ENCODE data around the gene FOXP2. TPM values are rescaled to one million over a fixed set of nuclear protein-coding genes. Genes with fewer than 3 reads are reported as not detected.
"Not testable (repeated sequence)": the region's sequence is repeated elsewhere in the genome, so short reads cannot be mapped to it uniquely, and the experiment has no call there.

Gene FOXP2
- total RNA-seq, 3 donors from 2014 or later, result not detected

DNA sequence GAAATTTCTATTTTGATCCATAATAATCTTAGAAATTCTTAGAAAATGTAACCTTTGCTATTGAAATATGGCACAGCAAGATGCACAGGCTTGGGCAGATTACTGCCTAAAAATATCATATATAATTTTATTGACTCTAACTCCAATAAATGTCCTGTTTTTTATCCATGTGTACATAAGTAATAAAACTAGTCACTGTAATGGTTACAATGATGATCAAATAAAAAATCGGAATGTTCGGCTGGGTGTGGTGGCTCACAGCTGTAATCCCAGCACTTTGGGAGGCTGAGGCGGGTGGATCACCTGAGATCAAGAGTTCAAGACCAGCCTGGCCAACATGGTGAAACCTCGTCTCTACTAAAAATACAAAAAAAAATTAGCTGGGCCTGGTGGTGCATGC is 26.3 kb downstream of the FOXP2 start:
- not testable (repeated sequence) for H3K4me3 Mint-ChIP-seq; H3K27me3 Mint-ChIP-seq (ENCODE audit: low read depth); DNase-seq; ATAC-seq; H3K36me3 Mint-ChIP-seq (ENCODE audit: insufficient read depth); H3K9me3 Mint-ChIP-seq; H3K4me1 Mint-ChIP-seq (ENCODE audit: low read depth)

DNA sequence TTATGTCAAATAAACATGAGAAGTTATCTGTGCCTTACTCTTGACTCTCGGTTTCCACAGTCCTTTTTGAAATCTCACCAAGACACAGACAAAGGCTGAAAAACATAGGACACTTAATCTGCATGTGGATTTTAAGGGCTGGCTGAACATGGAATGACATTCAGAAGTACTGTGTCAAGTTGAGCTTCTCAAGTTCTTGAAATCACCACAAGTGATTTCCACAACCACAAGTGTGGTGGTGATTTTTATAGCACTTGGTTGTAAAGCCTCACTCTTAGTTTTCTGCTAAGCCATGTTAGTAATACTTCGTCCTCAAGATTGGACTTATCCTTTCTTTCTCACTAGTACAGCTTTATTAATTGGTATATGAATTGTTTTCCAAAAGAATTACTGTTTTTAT is 29.6 kb downstream of the FOXP2 start:
- Mint-ChIP-seq H3K4me3 (no peak overlapping the region), H3K27me3 (ENCODE audit: low read depth) (no peaks in the 10 kb centered on the region), H3K4me1 (ENCODE audit: low read depth) (no peaks in the 10 kb centered on the region), H3K9me3 (peaks cover 4% of the 10 kb centered on the region), H3K36me3 (ENCODE audit: insufficient read depth) (no peaks in the 10 kb centered on the region)
- DNase-seq (no peak), ATAC-seq (no peak)

DNA sequence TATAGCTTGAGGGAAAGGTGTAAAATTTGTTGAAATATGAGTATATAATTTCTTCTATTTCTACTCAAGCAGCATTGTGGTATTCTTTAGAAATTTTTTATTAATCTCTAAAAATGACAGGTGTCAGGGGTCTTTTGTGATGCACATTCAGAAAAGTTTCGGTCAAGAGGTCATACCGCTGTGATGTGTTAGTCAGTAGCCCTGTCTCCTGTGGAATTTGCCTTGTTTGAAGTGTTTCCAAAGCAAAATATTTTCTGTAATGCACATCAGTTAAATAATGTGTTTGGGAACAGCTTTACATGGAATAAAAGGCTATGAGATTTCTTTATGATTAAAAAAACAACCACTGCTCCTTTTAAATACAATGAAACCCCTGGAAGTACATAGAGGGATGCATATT is 35.8 kb downstream of the FOXP2 start:
- ATAC-seq (no peak), DNase-seq (no peak)
- no peak overlapping the region for H3K4me3 Mint-ChIP-seq
- peaks cover 3% of the 10 kb centered on the region for H3K9me3 Mint-ChIP-seq
- no peaks in the 10 kb centered on the region for H3K4me1 Mint-ChIP-seq (ENCODE audit: low read depth)
- no peaks in the 10 kb centered on the region for H3K27me3 Mint-ChIP-seq (ENCODE audit: low read depth)
- no peaks in the 10 kb centered on the region for H3K36me3 Mint-ChIP-seq (ENCODE audit: insufficient read depth)

DNA sequence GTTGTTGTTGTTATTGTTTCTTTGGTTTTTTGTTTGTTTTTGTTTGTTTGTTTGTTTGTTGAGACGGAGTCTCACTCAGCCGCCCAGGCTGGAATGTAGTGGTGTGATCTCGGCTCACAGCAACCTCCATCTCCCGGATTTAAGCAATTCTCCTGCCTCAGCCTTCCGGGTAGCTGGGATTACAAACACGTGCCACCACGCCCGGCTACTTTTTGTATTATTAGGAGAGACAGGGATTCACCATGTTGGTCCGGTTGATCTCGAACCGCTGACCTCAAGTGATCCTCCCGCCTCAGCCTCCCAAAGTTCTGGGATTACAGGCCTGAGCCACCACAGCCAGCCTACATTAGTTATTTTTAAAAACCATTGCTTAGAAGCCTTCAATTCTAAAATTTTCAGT is 45.0 kb downstream of the FOXP2 start:
- no peaks in the 10 kb centered on the region for H3K4me1 Mint-ChIP-seq (ENCODE audit: low read depth)
- H3K4me3 Mint-ChIP-seq, result no peak overlapping the region
- DNase-seq, result no peak
- no peaks in the 10 kb centered on the region for H3K27me3 Mint-ChIP-seq (ENCODE audit: low read depth)
- ATAC-seq, result no peak
- no peaks in the 10 kb centered on the region for H3K36me3 Mint-ChIP-seq (ENCODE audit: insufficient read depth)
- peaks cover 3% of the 10 kb centered on the region for H3K9me3 Mint-ChIP-seq

DNA sequence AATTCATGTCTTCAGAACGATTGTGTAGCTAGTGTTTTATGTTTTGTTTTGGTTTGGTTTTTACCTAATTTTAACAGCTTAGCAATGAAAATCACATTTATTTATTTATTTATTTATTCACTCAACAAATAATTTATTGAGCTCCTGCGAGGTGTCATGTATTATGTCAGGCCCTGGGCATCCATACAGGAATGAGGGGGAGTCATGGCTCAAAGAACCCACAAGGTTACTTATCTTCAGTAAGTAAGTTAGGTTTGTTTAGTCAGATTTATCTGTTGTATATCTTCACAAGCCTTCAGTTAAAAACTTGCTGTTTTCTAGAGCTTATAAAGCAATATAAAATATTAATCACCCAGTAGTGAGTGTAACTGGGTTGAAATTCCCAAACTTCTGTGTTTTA is 45.4 kb downstream of the FOXP2 start:
- H3K4me3 Mint-ChIP-seq, result no peak overlapping the region
- peaks cover 1% of the 10 kb centered on the region for H3K9me3 Mint-ChIP-seq
- ATAC-seq, result no peak

DNA sequence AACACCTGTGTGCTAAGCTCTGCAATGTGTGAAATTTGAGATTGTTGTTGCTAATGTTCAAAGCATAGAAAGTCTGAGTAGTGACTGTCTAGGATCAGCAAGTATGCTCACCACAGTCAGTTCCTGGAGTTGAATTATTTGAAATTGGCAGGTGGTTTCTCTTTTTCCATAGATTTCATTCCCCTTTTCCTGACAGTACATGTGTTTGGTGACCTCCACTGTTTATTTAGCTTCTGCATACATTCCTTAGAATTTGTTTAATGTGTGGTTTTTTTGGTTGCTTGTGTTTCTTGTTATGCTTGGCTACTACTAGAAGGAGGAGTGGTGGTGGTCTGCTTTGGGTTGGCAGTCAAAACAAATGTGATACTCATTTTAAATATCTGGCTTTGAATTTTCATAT is 52.3 kb downstream of the FOXP2 start:
- no peak for ATAC-seq
- Mint-ChIP-seq H3K36me3 (ENCODE audit: insufficient read depth) (no peaks in the 10 kb centered on the region), H3K4me1 (ENCODE audit: low read depth) (no peaks in the 10 kb centered on the region)

More for the DNA sequence above, 45.4 kb downstream of the FOXP2 start:
- H3K27me3 Mint-ChIP-seq (ENCODE audit: low read depth), result no peaks in the 10 kb centered on the region
- no peak for DNase-seq
- no peaks in the 10 kb centered on the region for H3K4me1 Mint-ChIP-seq (ENCODE audit: low read depth)
- H3K36me3 Mint-ChIP-seq (ENCODE audit: insufficient read depth), result no peaks in the 10 kb centered on the region

DNA sequence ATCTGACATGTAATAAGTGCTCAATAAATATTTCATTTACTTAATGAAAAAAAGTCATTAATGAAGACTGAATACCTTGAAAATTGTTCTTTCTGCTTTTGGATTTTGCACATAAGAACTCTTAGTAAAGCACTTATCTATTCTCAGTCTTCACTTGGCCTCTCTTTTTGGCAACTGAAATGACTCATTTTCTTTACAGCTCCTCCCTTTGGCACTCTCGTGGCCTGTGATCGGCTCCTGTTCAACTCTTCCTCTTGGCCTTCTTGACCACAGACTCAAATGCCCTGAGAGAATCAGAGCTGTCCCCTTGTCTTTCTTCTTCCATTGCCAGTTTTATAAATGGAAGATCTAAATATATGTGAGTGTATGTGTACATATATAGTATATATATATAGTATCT is 54.2 kb downstream of the FOXP2 start:
- ATAC-seq (no peak), DNase-seq (no peak)
- H3K4me3 Mint-ChIP-seq, result no peak overlapping the region
- no peaks in the 10 kb centered on the region for H3K27me3 Mint-ChIP-seq (ENCODE audit: low read depth)
- H3K36me3 Mint-ChIP-seq (ENCODE audit: insufficient read depth), result no peaks in the 10 kb centered on the region
- no peaks in the 10 kb centered on the region for H3K4me1 Mint-ChIP-seq (ENCODE audit: low read depth)
- no peaks in the 10 kb centered on the region for H3K9me3 Mint-ChIP-seq

More for the DNA sequence above, 52.3 kb downstream of the FOXP2 start:
- Mint-ChIP-seq H3K4me3 (no peak overlapping the region), H3K27me3 (ENCODE audit: low read depth) (no peaks in the 10 kb centered on the region), H3K9me3 (no peaks in the 10 kb centered on the region)
- DNase-seq, result no peak

DNA sequence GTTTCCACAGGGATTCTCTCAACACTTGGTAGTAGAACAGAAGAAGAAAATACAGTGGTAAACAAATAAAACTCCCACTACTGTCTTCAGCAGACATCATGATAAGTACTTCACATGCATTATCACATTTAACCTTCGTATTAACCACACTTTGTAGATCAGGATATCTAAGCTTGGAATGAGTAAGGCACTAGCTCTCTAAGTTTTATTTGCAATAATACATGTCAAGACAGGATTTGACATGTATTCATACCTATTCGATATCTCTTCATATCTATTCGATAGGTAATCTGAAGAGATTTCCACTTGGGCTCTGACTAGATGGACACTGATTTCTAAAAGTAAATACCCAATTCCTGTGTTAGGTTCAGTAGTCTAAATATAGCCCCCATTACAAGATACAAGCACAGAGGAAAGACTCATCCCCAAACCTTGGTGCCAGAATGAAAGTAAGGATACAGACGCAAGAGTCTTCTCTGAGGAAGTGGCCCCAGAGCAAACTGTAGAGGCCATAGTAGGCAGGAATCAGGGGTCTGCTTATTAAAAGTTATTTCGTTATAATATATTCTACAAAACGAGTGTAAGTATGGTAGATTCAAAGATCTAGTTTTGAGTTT is 58.4 kb downstream of the FOXP2 start:
- Mint-ChIP-seq H3K36me3 (ENCODE audit: insufficient read depth) (no peaks in the 10 kb centered on the region), H3K9me3 (no peaks in the 10 kb centered on the region), H3K4me1 (ENCODE audit: low read depth) (no peaks in the 10 kb centered on the region), H3K27me3 (ENCODE audit: low read depth) (no peaks in the 10 kb centered on the region), H3K4me3 (no peak overlapping the region)
- ATAC-seq, result no peak
- DNase-seq, result no peak

DNA sequence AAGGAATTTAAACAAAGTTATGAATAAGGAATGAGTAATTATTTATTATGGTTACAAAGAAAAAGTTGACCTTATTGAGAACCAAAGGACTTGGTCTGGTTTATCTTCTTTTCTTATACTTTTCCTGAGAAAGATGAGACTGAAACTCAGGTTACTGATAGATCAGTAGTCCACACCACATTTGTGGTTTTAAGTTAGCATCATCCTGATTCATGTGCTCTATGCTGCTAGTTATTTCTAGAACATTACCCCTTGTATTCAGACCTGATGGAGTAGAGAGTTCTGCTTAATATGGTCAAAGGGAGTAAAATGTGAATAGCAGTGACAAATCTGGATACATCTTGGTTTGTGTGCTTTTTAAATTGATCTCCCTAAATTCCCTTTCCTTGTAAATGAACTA is 63.8 kb downstream of the FOXP2 start:
- Mint-ChIP-seq H3K27me3 (ENCODE audit: low read depth) (no peaks in the 10 kb centered on the region), H3K9me3 (no peaks in the 10 kb centered on the region), H3K36me3 (ENCODE audit: insufficient read depth) (no peaks in the 10 kb centered on the region), H3K4me1 (ENCODE audit: low read depth) (no peaks in the 10 kb centered on the region), H3K4me3 (no peak overlapping the region)
- ATAC-seq (no peak), DNase-seq (no peak)

DNA sequence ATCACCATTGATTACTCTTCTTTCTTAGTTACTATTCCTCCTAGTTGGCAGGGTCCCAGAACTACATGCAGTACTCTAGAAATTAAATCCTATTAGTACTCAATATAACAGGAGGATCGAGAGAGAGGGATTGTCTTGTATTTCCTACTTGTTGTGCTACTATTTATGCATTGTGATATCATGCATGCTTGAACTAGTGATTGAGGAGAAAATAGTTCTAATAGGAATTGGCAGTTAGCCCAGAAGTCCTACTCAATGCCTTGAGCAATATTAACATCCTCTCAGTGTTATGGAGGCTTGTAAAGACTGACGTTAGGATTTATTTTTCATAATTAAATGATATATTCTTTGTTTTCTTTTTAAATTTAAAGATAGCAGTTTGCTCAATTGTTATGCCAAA is 67.4 kb downstream of the FOXP2 start:
- H3K4me1 Mint-ChIP-seq (ENCODE audit: low read depth), result no peaks in the 10 kb centered on the region
- no peak overlapping the region for H3K4me3 Mint-ChIP-seq
- DNase-seq (no peak), ATAC-seq (no peak)
- H3K27me3 Mint-ChIP-seq (ENCODE audit: low read depth), result no peaks in the 10 kb centered on the region
- no peaks in the 10 kb centered on the region for H3K9me3 Mint-ChIP-seq
- no peaks in the 10 kb centered on the region for H3K36me3 Mint-ChIP-seq (ENCODE audit: insufficient read depth)

DNA sequence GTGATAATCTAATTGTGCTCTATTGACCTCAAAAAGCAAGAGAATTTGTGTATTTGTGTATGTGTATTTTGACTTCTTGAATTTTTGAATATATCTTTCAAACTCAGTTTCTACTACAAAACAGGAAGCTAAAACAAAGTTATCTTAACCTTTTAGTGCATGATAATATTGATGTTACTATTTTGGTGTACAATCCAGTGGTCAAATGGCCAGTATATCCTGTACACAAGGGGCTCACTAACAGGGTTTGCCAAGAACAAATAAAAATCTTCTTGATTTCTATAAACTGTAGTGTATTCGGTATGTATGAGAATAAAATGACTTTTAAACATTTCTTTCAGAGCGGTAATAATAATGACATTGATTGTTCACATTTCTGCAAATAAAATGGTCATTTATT is 69.6 kb downstream of the FOXP2 start:
- Mint-ChIP-seq H3K27me3 (ENCODE audit: low read depth) (no peaks in the 10 kb centered on the region), H3K4me1 (ENCODE audit: low read depth) (no peaks in the 10 kb centered on the region), H3K4me3 (no peak overlapping the region), H3K36me3 (ENCODE audit: insufficient read depth) (no peaks in the 10 kb centered on the region), H3K9me3 (peaks cover 5% of the 10 kb centered on the region)
- ATAC-seq (no peak), DNase-seq (no peak)

DNA sequence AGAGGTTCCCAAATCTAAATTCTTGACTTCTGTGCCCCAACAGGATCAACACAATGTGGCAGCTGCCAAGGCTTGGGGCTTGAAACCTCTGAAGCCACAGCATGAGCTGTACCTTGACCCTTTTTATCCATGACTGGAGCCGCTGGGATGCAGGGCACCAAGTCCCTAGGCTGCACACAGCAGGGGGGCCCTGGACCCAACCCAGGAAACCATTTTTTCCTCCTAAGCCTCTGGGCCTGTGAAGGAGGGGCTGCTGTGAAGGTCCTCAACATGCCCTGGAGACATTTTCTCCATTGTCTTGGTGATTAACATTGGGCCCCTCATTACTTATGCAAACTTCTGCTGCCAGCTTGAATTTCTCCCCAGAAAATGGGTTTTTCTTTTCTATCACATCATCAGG is 72.6 kb downstream of the FOXP2 start:
- Mint-ChIP-seq H3K27me3 (ENCODE audit: low read depth) (no peaks in the 10 kb centered on the region), H3K9me3 (peaks cover 8% of the 10 kb centered on the region), H3K36me3 (ENCODE audit: insufficient read depth) (no peaks in the 10 kb centered on the region), H3K4me1 (ENCODE audit: low read depth) (no peaks in the 10 kb centered on the region), H3K4me3 (no peak overlapping the region)
- no peak for ATAC-seq
- no peak for DNase-seq

DNA sequence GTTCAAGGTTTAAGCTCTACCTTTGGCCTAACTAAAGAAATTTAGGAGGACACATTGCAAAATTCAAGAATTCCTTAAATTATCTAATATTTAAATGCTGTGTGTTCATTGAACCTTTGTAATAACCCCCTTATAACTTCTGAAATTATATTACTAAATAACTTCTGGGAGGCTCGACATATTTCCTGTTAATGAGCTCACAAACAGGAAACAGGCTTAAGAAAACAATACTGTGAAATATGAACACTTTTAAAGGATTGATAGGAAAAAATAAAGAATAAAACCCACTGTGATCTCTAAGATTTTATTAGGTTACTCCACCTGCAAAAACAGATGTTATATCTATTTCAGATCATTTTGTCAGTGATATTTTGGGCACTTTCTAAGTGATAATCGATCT is 74.1 kb downstream of the FOXP2 start:
- H3K4me1 Mint-ChIP-seq (ENCODE audit: low read depth), result no peaks in the 10 kb centered on the region
- no peak for ATAC-seq
- no peaks in the 10 kb centered on the region for H3K36me3 Mint-ChIP-seq (ENCODE audit: insufficient read depth)
- H3K4me3 Mint-ChIP-seq, result no peak overlapping the region
- no peak for DNase-seq
- peaks cover 8% of the 10 kb centered on the region for H3K9me3 Mint-ChIP-seq
- no peaks in the 10 kb centered on the region for H3K27me3 Mint-ChIP-seq (ENCODE audit: low read depth)

DNA sequence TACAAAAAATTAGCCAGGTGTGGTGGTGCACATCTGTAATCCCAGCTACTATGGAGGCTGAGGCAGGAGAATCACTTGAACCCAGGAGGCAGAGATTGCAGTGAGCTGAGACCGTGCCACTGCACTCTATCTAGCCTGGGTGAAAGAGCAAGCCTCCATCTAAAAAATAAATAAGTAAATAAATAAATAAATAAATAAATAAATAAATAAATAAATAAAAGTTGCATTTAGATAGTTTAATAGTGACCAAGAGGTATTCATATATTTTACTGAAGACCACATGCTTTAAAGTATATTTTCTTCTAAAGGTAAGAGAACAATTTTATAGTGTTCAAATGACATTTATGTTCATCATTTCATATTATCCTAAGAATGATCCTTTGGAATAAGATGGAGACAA is 82.9 kb downstream of the FOXP2 start:
- not testable (repeated sequence) for H3K36me3 Mint-ChIP-seq (ENCODE audit: insufficient read depth); DNase-seq; H3K9me3 Mint-ChIP-seq; ATAC-seq; H3K4me3 Mint-ChIP-seq; H3K27me3 Mint-ChIP-seq (ENCODE audit: low read depth); H3K4me1 Mint-ChIP-seq (ENCODE audit: low read depth)

DNA sequence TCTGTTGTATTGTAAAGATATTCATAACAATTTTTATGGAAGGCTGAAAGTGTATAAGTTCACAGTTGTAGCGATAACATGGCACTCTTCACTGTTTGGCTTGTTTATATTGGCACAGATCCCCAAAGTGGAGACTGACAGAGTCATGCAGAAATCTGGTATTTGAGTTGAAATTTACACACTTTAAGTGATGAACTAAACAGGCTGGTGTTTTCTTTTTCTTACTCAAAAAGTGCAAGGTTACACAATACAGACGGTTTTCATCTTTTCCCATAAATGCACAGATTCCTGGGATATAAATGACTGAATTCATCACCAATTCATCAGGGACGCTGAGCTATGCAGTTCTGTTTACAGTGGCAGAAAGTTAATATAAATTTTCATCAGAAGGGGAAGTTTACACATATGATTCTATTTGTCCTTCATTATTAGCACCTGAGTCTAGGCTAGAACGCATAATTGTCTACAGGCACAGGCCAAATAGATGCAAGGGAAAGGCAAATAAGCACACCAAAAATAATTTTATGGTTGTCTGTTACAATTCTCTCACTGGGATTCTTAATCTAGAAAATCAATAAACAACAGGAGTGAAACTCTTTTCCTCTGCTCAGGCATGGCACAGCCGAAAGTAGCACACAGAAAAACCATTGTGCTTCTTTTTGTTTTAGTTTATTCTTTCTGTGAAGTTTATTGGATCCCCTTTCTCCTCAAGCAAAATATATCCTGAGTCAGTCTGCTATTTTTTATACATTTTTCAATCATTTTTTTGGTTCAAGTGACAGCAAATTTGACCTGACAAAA is 88.0 kb downstream of the FOXP2 start:
- Mint-ChIP-seq H3K36me3 (ENCODE audit: insufficient read depth) (no peaks in the 10 kb centered on the region), H3K4me1 (ENCODE audit: low read depth) (no peaks in the 10 kb centered on the region), H3K27me3 (ENCODE audit: low read depth) (no peaks in the 10 kb centered on the region), H3K4me3 (no peak overlapping the region), H3K9me3 (no peaks in the 10 kb centered on the region)
- DNase-seq, result no peak
- no peak for ATAC-seq
